GM19324 (cell line): ENCODE data around the gene C14orf119.

Experiments used
- ATAC-seq: cut with Tn5 transposase; IDR thresholded peaks from one replicate; pipeline ENCODE4 v1.9.1; 2021; ENCODE audit warnings: mild to moderate bottlenecking, moderate library complexity; ENCODE audit not compliant: unreplicated experiment, low FRiP score

The C14orf119 gene

GRCh38 chr14:23124337-23124954, 29.1 kb downstream of the C14orf119 start:
- ATAC-seq = no peak

- no peak for ATAC-seq
These were observed 29.7 kb downstream of the C14orf119 start for GRCh38 chr14:23125011-23125410.

GRCh38 chr14:23125933-23126524, 30.7 kb downstream of the C14orf119 start:
- no peak for ATAC-seq

- no peak for ATAC-seq
These were observed 31.4 kb downstream of the C14orf119 start for GRCh38 chr14:23126548-23127278.

GRCh38 chr14:23127861-23128260, 32.6 kb downstream of the C14orf119 start:
- ATAC-seq = no peak

GRCh38 chr14:23128969-23129758, 33.9 kb downstream of the C14orf119 start:
- ATAC-seq = no peak

GRCh38 chr14:23129759-23130316, 34.5 kb downstream of the C14orf119 start:
- ATAC-seq = no peak

GRCh38 chr14:23130871-23131270, 35.6 kb downstream of the C14orf119 start:
- no peak for ATAC-seq

- no peak for ATAC-seq
These were observed 36.2 kb downstream of the C14orf119 start for GRCh38 chr14:23131482-23131881.

- no peak for ATAC-seq
These were observed 37.7 kb downstream of the C14orf119 start for GRCh38 chr14:23132970-23133369.

- no peak for ATAC-seq
These were observed 41.3 kb downstream of the C14orf119 start for GRCh38 chr14:23136566-23137133.

GRCh38 chr14:23137192-23137812, 42.0 kb downstream of the C14orf119 start:
- no peak for ATAC-seq

- ATAC-seq = no peak
These were observed 42.7 kb downstream of the C14orf119 start for GRCh38 chr14:23137813-23138535.

GRCh38 chr14:23139874-23140273, 44.6 kb downstream of the C14orf119 start:
- no peak for ATAC-seq

GRCh38 chr14:23140371-23140770, 45.1 kb downstream of the C14orf119 start:
- no peak for ATAC-seq

GRCh38 chr14:23141706-23142444, 46.6 kb downstream of the C14orf119 start:
- no peak for ATAC-seq

GRCh38 chr14:23142826-23143225, 47.5 kb downstream of the C14orf119 start:
- no peak for ATAC-seq

GRCh38 chr14:23143911-23144310, 48.6 kb downstream of the C14orf119 start:
- no peak for ATAC-seq
